NCI-H2029 treated with DMSO at 0.1 percent for 48 hours (cell line): ENCODE data around the gene CRB2.
"Not testable (repeated sequence)": the region's sequence is repeated elsewhere in the genome, so short reads cannot be mapped to it uniquely, and the experiment has no call there.

ENCODE experiments used
- DNase-seq: peaks from one replicate; lab custom pipeline; 2025; lab: John Stamatoyannopoulos, UW

CRB2 gene

DNA sequence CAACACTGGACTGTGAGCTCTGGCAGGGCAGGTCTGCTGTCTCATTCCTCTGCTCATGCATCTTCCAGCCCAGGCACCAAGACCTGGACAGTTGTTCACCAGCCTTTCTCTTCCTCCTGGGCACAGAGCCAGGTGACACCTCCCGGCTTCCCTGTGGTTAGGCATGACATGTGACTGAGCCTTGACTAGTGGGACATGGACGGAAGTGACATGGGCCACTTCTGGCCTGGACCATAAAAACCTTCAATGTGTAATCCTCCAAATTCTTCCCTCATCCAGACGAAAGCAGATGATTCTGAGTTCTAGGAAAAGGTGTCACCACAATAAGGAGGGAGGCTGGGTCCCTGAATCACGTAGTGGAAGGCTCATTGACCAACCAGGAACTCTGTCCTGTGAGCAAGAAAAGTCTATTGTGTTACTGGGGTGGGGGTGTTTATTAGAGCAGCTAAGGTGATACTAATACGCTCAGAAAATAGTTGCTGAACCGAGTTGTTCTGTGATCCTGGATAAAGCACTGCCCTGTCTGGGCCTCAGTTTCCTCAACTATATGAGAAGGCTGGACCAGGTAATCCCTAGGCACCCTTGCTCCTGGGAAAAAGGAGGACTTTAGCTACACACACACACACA is 26.6 kb upstream of the CRB2 start:
- no peak for DNase-seq

DNA sequence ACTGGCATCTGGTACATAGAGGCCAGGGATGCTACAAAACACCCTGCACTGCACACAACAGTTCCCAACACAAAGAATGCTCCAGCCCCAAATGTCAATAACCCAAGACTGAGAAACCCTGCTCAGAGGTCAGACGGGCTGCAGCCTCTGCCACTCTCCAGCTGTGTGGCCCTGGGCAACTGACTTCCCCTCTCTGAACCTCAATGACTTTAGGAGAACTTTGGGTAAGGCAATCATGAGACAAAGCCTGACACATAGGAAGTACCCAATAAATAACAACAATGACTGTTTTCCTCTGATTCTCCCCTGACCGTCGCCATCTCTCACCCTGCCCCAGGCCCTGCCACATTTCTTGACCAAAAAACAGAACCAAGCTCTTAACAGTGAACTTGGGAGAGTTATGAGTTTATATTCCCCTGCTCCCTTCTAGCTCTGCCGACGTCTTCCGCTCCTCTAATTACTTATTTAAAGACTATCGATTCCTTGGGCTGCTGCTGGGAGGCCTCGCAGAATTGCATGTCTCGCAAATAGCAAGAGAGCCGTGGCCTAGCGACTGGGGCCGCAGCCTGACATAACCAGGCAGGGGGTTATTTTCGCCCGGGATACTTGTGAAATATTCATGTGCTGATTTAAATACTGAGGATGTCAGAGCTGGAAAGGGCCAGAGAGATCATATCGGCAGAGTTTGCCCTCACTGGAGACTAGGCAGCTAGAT is 24.5 kb upstream of the CRB2 start:
- DNase-seq = no peak

DNA sequence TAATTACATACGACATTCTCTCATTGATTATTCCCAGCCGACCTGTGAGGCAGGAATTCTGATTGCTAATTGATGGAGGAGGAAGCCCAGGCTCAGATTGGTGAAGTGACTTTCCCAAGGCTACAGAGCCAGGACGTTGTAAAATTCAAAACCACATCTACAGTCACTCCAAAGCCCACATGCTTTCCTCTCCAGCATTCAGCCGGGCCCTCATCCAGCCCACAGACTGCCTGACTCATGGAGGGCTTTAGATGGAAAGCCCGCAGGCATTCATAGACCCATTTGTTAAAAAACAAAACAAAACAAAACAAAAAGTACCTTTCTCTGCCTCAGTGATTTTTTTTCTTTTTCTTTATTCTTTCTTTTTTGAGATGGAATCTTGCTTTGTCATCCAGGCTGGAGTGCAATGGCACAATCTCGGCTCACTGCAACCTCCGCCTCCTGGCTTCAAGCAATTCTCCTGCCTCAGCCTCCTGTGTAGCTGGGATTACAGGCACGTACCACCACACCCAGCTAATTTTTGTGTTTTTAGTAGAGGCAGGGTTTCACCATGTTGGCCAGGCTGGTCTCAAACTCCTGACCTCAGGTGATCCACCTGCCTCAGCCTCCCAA is 22.8 kb upstream of the CRB2 start:
- DNase-seq = not testable (repeated sequence)

DNA sequence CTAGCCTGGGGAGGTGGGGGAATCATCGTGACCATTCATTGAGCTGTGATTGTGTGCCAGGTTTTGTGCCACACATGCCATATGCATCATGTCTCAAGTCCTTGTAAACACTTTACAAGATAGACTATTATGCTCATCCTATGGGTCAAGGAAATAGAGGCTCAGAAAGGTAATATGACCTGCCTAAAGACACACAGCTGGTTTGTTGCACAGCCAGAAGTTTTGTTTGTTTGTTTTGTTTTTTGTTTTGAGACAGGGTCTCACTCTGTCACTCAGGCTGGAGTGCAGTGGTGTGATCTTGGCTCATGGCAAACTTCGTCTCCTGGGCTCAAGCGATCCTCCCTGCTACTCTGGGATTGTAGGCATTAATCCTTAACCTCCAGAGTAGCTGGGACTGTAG is 21.4 kb upstream of the CRB2 start:
- no peak for DNase-seq

DNA sequence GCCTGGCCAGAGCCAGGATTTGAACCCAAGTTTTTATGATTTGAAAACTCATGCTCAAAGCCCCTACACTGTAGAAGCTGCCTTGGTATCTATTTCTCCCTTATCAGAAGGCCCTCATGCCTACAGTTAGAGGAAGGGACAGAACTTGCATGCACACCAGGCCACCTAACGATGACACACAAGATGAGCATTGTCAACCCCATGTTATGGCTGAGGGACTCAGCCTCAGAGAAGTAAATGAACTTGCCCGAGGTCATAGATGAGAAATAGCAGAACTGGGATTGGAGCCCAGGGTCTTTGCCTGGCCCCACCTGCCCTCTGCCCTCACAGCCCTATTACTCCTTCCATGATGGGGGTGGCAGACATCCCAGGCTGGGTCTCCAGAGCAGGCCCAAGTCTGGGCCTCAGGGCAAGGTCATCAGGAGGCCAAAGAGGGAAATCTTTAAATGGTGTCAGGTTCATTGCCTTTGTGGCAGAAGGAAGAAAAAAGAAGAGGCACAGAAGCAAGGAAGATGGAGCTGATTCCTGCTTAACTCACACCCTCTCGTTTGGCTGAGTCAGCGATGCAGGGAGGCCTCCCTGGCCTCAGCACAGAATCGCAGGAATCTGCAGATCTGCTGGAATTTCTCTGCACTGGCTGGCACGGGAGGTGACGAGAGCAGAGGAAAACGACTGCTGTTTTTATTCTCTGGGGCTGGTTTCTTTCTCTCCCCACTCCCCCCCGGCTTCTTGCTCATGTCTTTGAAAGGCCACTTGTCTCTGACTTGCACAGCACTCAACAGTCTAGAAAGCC is 20.6 kb upstream of the CRB2 start:
- DNase-seq = no peak

DNA sequence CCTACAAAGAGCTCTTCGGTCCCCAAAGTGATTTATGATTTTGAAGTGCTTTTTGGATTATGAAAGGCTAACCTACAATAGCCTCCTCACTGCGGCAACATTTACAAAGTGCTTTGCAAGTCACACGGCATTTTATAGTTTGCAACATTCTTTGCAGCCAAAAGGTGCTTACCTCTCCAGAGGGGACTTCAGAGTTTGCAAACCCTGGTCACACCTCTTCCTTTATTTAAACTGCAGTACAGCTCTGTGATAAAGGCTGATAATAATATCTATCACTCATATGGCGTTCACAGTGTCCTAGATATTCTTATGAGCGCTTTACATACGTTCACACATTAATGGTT is 20.0 kb upstream of the CRB2 start:
- DNase-seq = no peak

DNA sequence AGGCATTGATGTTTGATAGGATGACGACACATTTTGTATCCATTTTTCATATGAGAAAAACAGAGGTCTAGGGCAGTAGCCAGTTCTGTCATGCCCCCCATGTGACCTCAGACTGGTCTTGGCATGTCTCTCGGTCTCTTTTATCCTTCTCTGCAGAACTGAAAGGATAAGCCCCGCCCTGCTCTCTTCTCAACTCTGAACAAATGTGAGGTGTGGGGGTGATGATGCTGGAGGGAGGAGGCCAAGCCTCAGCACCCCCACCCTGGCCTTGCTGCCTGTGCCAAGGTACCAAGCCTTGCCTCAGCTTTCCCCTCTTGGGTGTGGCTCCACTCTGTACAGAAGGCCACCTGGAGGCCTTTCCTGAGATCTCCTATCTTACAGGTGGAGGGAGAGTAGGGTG is 19.5 kb upstream of the CRB2 start:
- DNase-seq = no peak

DNA sequence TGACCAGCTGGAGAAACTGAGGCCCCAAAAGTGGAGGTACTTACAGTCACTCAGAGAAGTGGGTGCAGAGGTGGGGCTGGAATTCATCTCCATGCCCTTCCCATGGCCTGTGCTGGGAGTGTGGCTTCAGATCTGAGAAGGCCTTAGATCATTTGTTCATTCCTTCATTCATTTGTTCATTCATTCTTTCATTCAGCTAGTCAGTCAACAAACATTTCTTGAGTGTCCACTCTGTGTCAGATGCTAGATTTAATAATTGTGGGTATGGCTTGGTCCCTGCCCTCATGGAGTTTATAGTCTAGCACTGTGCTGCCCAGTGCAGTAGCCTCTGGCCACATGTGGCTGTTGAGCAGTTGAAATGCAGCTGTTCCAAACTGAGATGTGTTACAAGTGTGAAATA is 19.0 kb upstream of the CRB2 start:
- DNase-seq = no peak

DNA sequence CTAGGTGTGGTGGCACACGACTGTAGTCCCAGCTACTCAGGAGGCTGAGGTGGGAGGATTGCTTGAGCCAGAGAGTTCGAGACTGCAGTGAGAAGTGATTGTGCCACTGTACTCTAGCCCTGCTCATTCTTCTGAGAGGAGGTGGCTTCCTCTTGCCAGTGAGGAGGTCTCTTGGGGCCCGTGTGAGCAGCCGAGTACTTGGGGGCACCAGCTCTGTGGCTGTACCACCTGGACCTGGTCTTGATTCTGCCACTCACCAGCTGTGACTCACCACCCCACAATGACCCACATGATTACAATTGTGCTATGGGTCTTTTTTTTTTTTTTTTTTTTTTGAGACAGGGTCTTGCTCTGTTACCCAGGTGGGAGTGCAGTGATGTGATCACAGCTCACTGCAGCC is 18.0 kb upstream of the CRB2 start:
- DNase-seq = no peak

DNA sequence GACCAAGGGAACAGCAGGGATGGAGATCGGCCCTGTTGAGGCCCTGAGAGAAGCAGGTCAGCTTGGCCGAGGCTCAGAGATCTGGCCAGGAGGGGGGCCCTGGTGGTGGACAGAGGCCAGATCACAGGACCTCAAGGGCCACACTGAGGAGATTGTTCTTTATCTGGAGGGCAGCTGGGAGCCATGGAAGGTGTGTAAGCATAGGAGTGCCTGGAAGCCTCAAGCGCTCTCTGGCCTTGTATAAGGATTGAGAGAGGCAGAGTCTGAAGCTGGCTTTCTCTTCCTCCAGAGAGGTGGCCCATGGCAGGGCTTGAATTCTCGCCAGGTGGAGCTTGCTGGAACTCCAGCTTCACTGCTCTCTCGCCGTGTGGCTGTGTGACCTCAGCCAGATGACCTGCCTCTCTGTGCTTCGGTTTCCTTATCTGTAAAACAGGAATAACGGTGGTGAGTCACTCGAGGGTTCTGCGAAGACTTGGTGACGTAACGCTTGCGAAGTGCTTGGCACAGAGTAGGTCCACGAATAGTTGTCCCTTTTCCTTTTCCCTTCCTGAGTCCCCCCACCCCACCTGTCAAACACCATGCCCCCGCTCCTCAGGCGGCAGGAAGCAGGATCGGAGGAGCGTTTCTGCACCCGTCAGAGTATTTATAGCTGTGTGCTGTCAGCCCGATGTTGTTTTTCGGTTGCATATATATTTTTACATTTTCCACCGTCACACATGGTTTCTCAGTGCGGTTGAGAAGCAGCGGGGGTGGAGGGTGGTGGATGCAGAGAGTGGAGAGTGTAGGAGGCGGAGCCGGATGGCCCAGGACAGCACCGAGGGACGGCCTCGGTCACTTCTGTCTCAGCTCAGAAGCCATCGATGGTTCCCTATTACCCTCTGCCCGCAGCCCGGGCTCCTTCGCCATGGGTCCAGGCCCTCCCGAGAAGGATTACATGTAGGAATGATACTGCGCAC is 17.0 kb upstream of the CRB2 start:
- DNase-seq = no peak

DNA sequence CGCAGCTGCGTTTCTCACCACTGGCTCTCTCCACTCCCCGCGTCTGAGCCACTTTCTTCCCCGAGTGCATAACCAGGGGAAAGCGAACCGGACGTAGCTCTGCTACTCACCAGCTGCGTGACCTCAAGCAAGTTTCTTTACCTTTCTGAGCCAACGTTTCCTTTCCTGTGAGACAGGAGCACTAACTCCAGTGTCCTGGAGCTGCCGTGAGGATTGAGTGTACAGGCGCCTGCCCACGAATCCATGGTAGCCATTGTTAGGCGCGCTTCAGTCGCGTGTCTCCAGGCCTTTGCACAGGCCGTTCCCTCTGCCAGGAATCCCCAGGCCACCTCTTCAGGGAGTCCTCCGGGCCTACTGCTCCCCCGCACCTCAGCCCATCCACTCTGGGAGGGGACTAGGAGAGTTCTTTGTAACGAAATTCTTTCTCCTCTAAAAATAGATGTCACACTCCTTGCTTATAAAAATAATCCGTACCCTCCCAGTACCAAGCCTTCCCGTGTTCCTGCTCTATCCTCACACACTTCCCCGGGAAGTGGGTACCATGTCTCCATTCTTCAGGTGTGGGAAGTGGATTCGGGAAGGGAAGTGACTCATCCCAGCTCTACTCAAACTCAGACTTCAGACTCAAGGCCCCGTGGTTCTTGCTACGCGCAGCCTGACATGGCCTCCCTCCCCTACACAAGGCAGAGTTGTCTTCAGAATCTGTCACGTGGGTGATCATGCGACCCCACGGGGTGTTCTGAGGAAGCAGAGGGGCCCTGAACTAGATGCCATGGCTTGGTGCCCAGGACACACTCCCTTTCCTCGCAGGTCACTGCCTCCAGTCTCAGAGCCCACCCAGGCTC is 16.1 kb upstream of the CRB2 start:
- no peak for DNase-seq

DNA sequence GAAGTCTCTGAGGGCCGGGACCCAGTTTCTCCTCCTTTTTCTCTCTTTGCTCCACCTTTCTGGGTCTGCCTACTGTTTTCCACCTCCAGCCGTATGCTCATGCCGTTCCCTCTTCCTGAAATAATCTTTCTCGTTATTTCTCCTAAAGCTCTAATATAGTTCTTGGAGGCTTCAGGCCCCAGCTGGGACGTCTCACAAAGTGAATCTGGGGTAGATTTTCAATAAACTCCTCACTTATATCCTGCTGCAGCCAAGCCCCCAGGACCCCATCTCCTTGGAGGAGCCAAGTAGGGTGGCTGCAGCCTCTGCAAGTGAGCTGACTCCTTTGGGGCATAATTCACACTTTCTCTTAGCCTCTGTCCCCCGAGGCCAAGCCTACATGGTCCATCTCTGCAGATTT is 14.2 kb upstream of the CRB2 start:
- no peak for DNase-seq

DNA sequence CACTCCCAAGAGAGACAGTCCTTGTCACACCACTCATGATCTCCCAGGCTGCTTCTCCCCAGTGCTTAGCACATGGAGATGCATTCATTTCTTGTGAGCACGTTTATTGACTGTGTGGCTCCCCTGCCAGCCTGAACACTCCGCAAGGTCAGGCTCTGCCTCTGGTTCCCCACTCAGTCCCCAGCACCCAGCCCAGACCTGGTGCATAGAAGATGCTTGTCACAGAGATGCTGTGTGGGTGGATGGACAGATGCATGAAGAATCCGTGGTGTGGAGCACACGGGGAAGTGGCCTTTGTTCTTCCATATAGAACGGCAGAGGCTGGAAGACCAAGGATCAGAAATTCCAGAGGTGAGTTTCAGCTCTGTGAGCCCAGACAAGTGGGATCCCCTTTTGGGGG is 13.8 kb upstream of the CRB2 start:
- DNase-seq = no peak

DNA sequence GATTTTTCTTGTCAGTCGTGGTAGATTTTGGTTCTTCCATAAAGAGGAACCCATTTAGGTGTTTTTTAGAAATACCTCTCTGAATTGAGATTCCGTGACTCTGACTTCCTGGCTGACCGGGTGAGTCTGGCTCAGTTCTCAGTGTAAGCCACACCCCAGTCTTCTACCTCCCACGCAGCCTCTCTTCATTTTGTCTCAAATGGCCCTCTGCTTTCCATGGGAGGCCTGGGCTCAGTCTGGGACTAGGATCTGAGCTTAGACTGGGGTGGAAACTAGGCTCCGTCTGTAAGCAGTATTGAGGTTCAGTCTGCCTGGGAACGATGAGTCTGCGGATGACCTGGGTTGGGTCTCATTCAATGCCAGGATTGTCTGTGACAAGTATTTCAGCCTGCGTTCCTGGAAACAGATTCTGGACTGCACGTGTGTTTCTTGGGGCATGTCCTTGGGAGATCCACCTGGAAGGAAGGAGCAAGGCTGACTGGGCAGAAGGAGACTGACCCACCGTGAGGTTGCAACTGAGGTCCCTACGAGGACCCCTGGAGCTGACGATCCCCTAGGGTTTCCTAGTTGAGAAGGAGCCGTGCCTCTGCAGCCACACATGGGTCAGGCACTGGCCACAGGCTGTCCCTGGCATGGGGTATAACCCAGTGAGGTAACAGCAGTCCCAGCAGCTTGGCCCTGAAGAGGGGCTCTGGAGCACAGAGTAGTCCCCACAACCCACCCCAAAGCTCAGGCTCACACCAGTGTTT is 12.4 kb upstream of the CRB2 start:
- DNase-seq = no peak

DNA sequence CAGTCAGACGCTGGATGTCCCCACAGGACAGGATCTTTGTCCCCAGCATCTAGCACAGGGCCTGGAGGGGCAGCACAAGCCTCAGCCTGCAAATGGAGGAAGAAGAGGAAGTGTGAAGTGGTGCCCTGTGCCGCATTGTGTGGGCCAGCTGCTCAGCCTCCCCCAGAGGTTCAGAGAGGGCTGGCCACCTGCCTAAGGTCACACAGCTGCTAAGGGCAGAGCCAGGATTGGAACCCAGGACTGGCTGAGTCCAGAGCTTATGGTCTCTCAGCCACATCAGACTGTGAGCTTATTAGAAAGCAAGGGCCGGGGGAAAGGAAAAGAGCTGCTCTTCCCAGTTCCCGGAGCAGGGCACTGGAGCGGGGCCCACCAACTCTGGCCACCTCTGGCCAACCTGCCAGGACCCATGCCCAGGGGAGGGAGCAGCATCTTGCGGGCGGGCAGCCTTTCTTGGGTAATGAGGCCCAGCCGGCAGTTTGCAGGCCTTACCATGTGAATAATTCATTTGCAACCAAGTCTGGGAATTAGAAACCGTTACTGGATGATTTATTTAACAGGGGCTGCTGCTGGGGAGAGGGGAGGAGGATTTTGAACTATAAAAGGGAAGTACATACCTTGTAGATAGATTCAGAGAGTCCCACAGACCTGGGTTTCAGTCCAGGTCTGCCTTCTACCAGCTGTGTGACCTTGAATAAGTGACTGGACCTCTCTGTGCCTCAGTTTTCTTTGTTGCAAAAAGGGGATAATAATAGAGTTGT is 11.6 kb upstream of the CRB2 start:
- no peak for DNase-seq

DNA sequence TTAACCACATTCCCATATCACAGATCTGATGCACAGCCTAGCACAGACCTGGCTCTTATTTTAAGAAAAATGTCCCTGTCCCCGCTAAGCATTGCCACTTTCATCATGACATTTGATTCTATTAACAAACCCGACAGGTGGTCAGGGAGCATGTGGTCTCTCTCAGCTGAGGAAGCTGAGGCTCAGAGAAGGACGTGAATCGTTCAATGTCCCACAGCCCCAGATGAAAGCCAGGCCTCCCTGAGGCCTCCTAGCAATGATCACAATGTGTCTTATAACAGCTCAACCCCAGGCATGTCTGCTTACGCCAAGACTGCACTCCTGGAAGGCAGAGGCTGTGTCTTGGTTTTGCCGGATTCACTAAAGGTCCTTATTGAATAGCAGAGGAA is 10.4 kb upstream of the CRB2 start:
- DNase-seq = no peak

DNA sequence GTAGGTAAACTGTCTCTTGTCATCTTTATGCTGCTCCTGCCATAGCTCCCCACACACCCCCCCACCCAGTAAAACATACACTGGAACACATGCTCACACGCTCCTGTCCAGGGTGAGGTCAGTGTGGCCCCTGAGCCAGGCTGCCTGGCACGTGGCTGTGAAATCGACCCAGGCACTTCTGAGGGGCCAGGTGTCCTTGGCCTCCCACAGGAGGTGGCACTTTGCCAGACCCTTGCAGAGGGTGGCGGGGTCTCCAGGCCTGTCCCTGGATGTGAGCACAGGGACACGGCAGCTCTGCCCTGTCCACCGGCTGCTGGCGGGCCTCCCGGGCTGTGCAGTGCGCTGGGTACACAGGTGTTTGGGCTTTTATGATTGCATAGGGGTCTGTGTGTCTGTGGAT is 10.0 kb upstream of the CRB2 start:
- DNase-seq = no peak

DNA sequence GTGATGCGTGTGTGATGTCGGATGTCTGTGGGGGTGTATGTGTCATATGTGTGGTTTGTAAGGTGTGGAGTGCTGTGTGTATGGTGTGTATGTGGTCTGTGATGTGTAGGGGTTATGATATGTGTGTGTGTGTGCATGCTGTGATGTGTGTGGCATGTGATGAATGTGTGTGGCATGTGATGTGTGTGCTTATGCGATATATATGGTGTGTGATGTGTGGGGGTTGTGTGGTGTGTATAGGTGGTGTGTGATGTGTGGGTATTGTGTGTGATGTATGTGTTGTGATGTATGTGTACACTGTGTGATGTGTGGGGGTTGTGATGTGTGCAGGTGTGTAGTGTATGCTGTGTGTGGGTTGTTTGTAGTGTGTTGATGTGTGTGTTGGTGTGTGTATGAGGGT is 9.2 kb upstream of the CRB2 start:
- DNase-seq = no peak

DNA sequence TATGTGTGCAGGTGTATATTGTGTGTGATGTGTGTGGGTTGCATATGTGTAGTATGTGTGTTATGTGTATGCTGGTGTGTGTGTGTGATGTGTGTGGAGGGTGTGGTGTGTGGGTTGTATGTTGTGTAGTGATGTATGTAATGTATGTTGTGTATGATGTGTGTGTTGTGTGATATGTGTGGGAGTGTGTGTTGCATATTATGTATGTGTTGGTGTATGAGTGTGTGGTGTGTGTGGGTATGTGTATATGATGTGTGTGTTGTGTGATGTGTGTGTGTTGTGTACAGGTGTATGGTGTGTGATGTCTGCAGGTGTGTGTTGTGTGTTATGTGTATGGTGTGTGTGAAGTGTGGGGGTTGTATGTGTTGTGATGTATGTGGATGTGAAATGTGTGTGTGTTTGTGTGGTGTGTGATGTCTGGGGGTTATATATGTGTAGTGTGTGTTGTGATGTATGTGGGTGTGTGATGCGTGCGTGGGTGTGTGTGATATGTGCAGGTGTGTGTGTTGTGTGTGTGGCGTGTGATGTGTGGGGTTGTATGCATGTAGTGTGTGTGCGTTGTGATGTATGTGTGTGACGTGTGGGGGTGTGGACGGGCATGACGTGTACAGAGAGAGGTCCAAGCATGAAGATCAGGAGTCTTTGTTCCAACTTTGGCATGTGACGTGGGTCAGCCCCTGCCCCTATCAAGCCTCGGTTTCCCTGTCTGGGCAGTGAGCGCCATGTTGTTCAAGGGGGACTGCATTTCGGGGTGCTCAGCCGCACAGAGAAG is 8.5 kb upstream of the CRB2 start:
- DNase-seq = no peak
